Measurements from ENCODE around the gene BAG5. TPM values are rescaled to one million over a fixed set of nuclear protein-coding genes. Genes with fewer than 3 reads are reported as not detected.

Gene BAG5
- polyA plus RNA-seq, 1 experiment = 12.5 TPM

DNA sequence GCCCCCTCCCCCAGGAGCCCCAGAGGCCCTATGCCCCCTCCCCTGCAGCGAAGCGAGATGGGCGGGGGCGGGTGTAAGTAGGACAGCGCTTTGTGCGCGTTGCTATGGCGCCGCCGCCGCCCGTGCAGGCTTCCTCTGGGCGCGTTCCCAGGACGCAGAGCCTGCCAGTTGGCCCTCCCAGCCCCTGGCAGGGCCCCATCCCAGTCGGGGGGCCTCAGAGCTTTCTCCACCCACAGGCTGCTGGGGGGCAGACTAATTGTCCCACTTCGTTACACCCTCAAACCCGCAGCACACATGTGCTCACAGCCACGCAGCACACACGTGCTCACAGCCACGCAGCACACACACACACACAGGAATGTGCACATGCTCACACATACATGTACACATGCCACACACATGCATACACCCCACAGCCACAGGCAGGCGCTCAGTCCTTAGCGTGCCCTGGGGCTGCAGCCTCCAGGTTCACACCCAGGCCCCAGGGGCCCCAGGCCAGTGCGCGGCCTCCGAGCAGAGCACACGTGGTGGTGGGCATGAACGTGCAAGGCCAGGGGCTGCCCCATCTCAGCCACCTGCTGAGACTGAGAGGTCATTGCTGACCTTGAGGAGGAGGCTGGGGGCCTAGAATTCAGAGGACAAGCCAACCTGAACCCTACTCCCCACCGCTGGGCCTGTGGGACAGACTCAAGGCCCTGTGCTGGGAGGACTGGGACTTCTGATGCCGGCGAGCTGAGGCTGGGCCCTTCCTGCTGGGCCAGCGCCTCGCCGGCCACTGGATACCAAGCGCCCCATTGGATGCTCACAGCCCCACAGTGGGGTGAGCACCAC, 17.9 kb downstream of the BAG5 start:
- no peaks in the 10 kb centered on the region for H3K27me3 ChIP-seq (ENCODE audit: control insufficient read depth, insufficient read depth, low read length)
- DNase-seq (ENCODE audit: low read depth, low spot score) = no peak
- TF ChIP-seq, protein P1, sequence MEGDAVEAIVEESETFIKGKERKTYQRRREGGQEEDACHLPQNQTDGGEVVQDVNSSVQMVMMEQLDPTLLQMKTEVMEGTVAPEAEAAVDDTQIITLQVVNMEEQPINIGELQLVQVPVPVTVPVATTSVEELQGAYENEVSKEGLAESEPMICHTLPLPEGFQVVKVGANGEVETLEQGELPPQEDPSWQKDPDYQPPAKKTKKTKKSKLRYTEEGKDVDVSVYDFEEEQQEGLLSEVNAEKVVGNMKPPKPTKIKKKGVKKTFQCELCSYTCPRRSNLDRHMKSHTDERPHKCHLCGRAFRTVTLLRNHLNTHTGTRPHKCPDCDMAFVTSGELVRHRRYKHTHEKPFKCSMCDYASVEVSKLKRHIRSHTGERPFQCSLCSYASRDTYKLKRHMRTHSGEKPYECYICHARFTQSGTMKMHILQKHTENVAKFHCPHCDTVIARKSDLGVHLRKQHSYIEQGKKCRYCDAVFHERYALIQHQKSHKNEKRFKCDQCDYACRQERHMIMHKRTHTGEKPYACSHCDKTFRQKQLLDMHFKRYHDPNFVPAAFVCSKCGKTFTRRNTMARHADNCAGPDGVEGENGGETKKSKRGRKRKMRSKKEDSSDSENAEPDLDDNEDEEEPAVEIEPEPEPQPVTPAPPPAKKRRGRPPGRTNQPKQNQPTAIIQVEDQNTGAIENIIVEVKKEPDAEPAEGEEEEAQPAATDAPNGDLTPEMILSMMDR (IDR thresholded peaks at IDR 0.05; ENCODE audit: low read depth, low read length) = no peak
- H3K9me3 ChIP-seq (ENCODE audit: control insufficient read depth, insufficient read depth, low read length) = no peaks in the 10 kb centered on the region; the same call in 1 of the 2 replicates
- ChIA-PET POLR2A (no interaction called here), CTCF (interaction anchor here (0.6 to 4.8 kb wide), 2 partner anchors 26 to 42 kb away, joined by 3 to 23 read pairs; no protein-coding TSS in a partner anchor)
- H3K4me3 ChIP-seq (ENCODE audit: low read depth, low read length) = no peak overlapping the region
- H3K27ac ChIP-seq (ENCODE audit: low read depth, low read length) = no peak overlapping the region

- no peak overlapping the region for H3K27ac ChIP-seq (ENCODE audit: low read depth, low read length)
- no peaks in the 10 kb centered on the region; the same call in 1 of the 2 replicates for H3K9me3 ChIP-seq (ENCODE audit: control insufficient read depth, insufficient read depth, low read length)
- DNase-seq (ENCODE audit: low read depth, low spot score) = no peak
- TF ChIP-seq, protein P1 (IDR thresholded peaks at IDR 0.05; ENCODE audit: low read depth, low read length) = no peak
- ChIA-PET CTCF (interaction anchor here (0.6 to 4.8 kb wide), 4 partner anchors 10 to 41 kb away, joined by 3 to 23 read pairs (median 4); no protein-coding TSS in a partner anchor), POLR2A (no interaction called here)
- no peak overlapping the region for H3K4me3 ChIP-seq (ENCODE audit: low read depth, low read length)
- H3K27me3 ChIP-seq (ENCODE audit: control insufficient read depth, insufficient read depth, low read length) = no peaks in the 10 kb centered on the region
Observed at GRCh38 chr14:103543721-103544387, 18.6 kb downstream of the BAG5 start.

DNA sequence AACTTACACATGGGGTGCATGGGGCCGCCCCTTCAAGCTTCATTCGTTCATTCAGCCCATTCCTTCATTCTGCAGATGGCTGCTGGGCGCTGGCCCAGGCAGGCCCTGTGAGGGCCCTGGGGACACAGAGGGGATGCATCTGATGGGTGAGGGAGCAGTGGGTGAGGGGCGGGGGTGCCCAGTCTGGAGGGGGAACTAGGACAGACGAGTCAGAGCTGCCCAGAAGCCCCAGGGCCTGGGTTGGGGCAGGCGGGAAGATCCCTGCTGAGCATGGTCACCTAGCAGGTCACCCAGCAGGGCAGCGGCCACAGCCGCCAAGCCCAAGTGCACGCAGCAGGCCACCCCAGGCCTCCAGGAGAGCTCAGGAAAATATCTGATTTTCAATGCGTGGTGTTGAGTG, 19.3 kb downstream of the BAG5 start:
- DNase-seq (ENCODE audit: low read depth, low spot score) = no peak
- ChIA-PET POLR2A (interaction anchor here (2.0 kb wide), 1 partner anchor 9 kb away, joined by 5 read pairs; no protein-coding TSS in a partner anchor), CTCF (interaction anchor here (1.0 to 4.8 kb wide), 3 partner anchors 11 to 25 kb away, joined by 3 to 23 read pairs (median 4); no protein-coding TSS in a partner anchor)
- Histone ChIP-seq H3K9me3 (ENCODE audit: control insufficient read depth, insufficient read depth, low read length) (no peaks in the 10 kb centered on the region; the same call in 1 of the 2 replicates), H3K4me3 (ENCODE audit: low read depth, low read length) (no peak overlapping the region), H3K27me3 (ENCODE audit: control insufficient read depth, insufficient read depth, low read length) (no peaks in the 10 kb centered on the region), H3K27ac (ENCODE audit: low read depth, low read length) (no peak overlapping the region)
- TF ChIP-seq, protein P1 (IDR thresholded peaks at IDR 0.05; ENCODE audit: low read depth, low read length) = no peak

GRCh38 chr14:103542605-103543088, 19.8 kb downstream of the BAG5 start:
- Histone ChIP-seq H3K27ac (ENCODE audit: low read depth, low read length) (no peak overlapping the region), H3K9me3 (ENCODE audit: control insufficient read depth, insufficient read depth, low read length) (no peaks in the 10 kb centered on the region; the same call in 1 of the 2 replicates)
- POLR2A ChIA-PET = interaction anchor here (2.0 kb wide), 1 partner anchor 10 kb away, joined by 5 read pairs; no protein-coding TSS in a partner anchor

More at GRCh38 chr14:103542605-103543088, 19.8 kb downstream of the BAG5 start:
- H3K27me3 ChIP-seq (ENCODE audit: control insufficient read depth, insufficient read depth, low read length) = no peaks in the 10 kb centered on the region
- TF ChIP-seq, protein P1 (IDR thresholded peaks at IDR 0.05; ENCODE audit: low read depth, low read length) = no peak
- CTCF ChIA-PET = interaction anchor here (1.0 to 4.8 kb wide), 3 partner anchors 11 to 24 kb away, joined by 3 to 23 read pairs (median 4); no protein-coding TSS in a partner anchor
- DNase-seq (ENCODE audit: low read depth, low spot score) = no peak
- no peak overlapping the region for H3K4me3 ChIP-seq (ENCODE audit: low read depth, low read length)

All from AG04450 (cell line).